ENCODE measurements around the gene CNNM1.

The CNNM1 gene

GRCh38 chr10:99315853-99316252, 13.3 kb upstream of the CNNM1 start:
- H3K4me3 ChIP-seq (ENCODE audit: low read depth, low read length): no peak overlapping the region
- TF ChIP-seq, protein P1, sequence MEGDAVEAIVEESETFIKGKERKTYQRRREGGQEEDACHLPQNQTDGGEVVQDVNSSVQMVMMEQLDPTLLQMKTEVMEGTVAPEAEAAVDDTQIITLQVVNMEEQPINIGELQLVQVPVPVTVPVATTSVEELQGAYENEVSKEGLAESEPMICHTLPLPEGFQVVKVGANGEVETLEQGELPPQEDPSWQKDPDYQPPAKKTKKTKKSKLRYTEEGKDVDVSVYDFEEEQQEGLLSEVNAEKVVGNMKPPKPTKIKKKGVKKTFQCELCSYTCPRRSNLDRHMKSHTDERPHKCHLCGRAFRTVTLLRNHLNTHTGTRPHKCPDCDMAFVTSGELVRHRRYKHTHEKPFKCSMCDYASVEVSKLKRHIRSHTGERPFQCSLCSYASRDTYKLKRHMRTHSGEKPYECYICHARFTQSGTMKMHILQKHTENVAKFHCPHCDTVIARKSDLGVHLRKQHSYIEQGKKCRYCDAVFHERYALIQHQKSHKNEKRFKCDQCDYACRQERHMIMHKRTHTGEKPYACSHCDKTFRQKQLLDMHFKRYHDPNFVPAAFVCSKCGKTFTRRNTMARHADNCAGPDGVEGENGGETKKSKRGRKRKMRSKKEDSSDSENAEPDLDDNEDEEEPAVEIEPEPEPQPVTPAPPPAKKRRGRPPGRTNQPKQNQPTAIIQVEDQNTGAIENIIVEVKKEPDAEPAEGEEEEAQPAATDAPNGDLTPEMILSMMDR (IDR thresholded peaks at IDR 0.05; ENCODE audit: insufficient read depth, low read length, missing control alignments): no peak
- DNase-seq (ENCODE audit: low read depth, low spot score): no peak
- ChIA-PET POLR2A (no interaction called here), CTCF (no interaction called here)

DNA sequence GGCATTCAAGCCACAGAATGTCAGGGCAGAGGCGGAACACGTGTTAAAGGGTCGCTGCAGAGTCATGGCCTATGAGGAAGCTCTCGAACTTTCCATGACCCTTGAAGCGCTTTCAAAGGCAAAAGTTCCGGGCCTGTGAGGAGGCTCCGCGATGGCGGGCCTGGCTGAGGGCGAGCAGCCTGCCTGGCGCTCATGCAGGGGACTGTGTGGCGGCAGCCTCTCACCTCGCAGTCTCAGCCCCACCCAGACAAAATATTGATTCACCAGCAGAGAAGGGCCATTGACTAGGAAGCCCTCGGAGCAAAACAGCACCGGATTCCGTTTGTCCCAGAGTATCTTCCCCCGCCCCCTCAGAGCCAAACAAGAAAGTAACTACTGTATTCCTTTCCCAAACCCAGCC, 12.8 kb upstream of the CNNM1 start:
- ChIA-PET POLR2A (no interaction called here), CTCF (no interaction called here)
- no peak overlapping the region for H3K4me3 ChIP-seq (ENCODE audit: low read depth, low read length)
- TF ChIP-seq, protein P1 (IDR thresholded peaks at IDR 0.05; ENCODE audit: insufficient read depth, low read length, missing control alignments): no peak
- no peak for DNase-seq (ENCODE audit: low read depth, low spot score)

- ChIA-PET POLR2A (no interaction called here), CTCF (no interaction called here)
- DNase-seq (ENCODE audit: low read depth, low spot score): no peak
- TF ChIP-seq, protein P1 (IDR thresholded peaks at IDR 0.05; ENCODE audit: insufficient read depth, low read length, missing control alignments): no peak
- no peak overlapping the region for H3K4me3 ChIP-seq (ENCODE audit: low read depth, low read length)
Observed at GRCh38 chr10:99318048-99318447, 11.1 kb upstream of the CNNM1 start.

- TF ChIP-seq, protein P1 (IDR thresholded peaks at IDR 0.05; ENCODE audit: insufficient read depth, low read length, missing control alignments): no peak
- ChIA-PET CTCF (no interaction called here), POLR2A (no interaction called here)
- no peak overlapping the region for H3K4me3 ChIP-seq (ENCODE audit: low read depth, low read length)
- no peak for DNase-seq (ENCODE audit: low read depth, low spot score)
Observed at GRCh38 chr10:99318475-99318874, 10.7 kb upstream of the CNNM1 start.

DNA sequence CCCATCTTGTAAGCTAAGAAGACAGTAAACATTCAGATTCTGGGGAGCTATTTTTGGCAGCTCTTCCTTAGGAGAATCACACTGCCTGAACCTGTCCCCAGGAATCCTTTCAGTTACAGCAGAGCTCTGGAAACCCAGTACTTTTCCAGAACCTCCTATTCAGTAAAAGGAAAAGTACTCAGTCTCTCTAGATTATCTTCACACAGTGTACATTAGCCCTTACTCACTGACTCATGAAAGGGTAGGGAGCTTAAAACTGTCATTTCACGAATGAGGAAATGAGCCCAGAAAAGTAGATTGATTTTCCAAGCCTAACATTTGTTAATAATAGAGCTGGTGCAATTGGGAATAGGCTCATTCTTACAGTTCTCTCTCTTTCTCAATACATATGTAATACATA, 3.9 kb upstream of the CNNM1 start:
- no peak for DNase-seq (ENCODE audit: low read depth, low spot score)
- ChIA-PET CTCF (no interaction called here), POLR2A (no interaction called here)
- TF ChIP-seq, protein P1 (IDR thresholded peaks at IDR 0.05; ENCODE audit: insufficient read depth, low read length, missing control alignments): no peak
- no peak overlapping the region for H3K4me3 ChIP-seq (ENCODE audit: low read depth, low read length)

DNA sequence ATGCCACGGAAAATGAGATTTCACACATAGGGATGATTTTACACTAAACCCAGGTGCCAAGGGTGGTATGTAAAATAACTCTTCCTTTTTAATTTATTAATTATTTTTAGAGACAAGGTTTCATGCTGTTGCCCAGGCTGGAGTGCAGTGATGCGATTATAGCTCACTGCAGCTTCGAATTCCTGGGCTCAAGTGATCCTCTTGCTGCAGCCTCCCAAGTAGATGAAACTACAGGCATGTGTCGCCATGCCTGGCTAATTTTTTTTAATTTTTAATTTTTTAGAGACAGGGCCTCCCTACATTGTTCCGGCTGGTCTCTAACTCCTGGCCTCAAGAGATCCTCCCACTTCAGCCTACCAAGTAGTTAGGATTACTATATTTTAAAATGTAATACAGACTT, 2.3 kb upstream of the CNNM1 start:
- CTCF ChIA-PET: no interaction called here
- POLR2A ChIA-PET: no interaction called here
- DNase-seq (ENCODE audit: low read depth, low spot score): no peak

More for the DNA sequence above, 2.3 kb upstream of the CNNM1 start:
- TF ChIP-seq, protein P1 (IDR thresholded peaks at IDR 0.05; ENCODE audit: insufficient read depth, low read length, missing control alignments): no peak
- H3K4me3 ChIP-seq (ENCODE audit: low read depth, low read length): no peak overlapping the region
